HG03354 (cell line): Measurements from ENCODE around the gene MAFF.
A peak's percentile ranks its signal among the peaks of the same experiment; 100 is the strongest.

ENCODE experiments used
- ATAC-seq: cut with Tn5 transposase; IDR thresholded peaks from one replicate; pipeline ENCODE4 v1.9.1; 2021; ENCODE audit warnings: mild to moderate bottlenecking; ENCODE audit not compliant: unreplicated experiment, poor library complexity, severe bottlenecking

The MAFF gene

GRCh38 chr22:38201371-38201710 is 453 bp upstream of the MAFF start:
- ATAC-seq: peak; percentile 3

GRCh38 chr22:38202437-38203089 is 769 bp downstream of the MAFF start:
- peak; percentile 24 for ATAC-seq

GRCh38 chr22:38203090-38203810 is 1.5 kb downstream of the MAFF start:
- ATAC-seq: no peak

- ATAC-seq: no peak
Observed at GRCh38 chr22:38203855-38204514, 2.2 kb downstream of the MAFF start.

GRCh38 chr22:38204784-38205183 is 3.0 kb downstream of the MAFF start:
- ATAC-seq: no peak

GRCh38 chr22:38205261-38206128 is 3.7 kb downstream of the MAFF start:
- no peak for ATAC-seq

- ATAC-seq: no peak
Observed at GRCh38 chr22:38207898-38208432, 6.2 kb downstream of the MAFF start.

- ATAC-seq: no peak
Observed at GRCh38 chr22:38208551-38208968, 6.8 kb downstream of the MAFF start.

GRCh38 chr22:38211556-38211955 is 9.8 kb downstream of the MAFF start:
- no peak for ATAC-seq

- ATAC-seq: no peak
Observed at GRCh38 chr22:38212442-38212841, 10.6 kb downstream of the MAFF start.

- no peak for ATAC-seq
Observed at GRCh38 chr22:38213319-38213989, 11.7 kb downstream of the MAFF start.

GRCh38 chr22:38213990-38214301 is 12.2 kb downstream of the MAFF start:
- ATAC-seq: no peak

GRCh38 chr22:38214302-38215056 is 12.7 kb downstream of the MAFF start:
- no peak for ATAC-seq

- no peak for ATAC-seq
Observed at GRCh38 chr22:38215156-38216038, 13.6 kb downstream of the MAFF start.

- ATAC-seq: no peak
Observed at GRCh38 chr22:38218661-38219622, 17.1 kb downstream of the MAFF start.

- no peak for ATAC-seq
Observed at GRCh38 chr22:38219632-38220031, 17.8 kb downstream of the MAFF start.

- ATAC-seq: no peak
Observed at GRCh38 chr22:38220163-38220562, 18.4 kb downstream of the MAFF start.
